Kidney epithelial cell (primary cell): ENCODE results near the gene JMJD7. TPM values are rescaled to one million over a fixed set of nuclear protein-coding genes. Genes with fewer than 3 reads are reported as not detected.

Source experiments
- DNase-seq: peaks from one replicate; pipeline ENCODE4 v3.0.0-alpha.2; 2010; ENCODE audit warnings: low read depth
- H3K27me3 ChIP-seq: 2 replicates; pipeline ENCODE4 v1.6.0; 2011; ENCODE audit warnings: low read length; ENCODE audit not compliant: control insufficient read depth, insufficient read depth
- H3K36me3 ChIP-seq: 2 replicates; pipeline ENCODE4 v1.5.1; 2011; ENCODE audit warnings: low read length; ENCODE audit not compliant: control insufficient read depth, insufficient read depth
- H3K4me3 ChIP-seq: 2 replicates; pipeline ENCODE4 v1.5.1; 2011; ENCODE audit warnings: low read depth, mild to moderate bottlenecking, control low read depth, low read length
- CTCF ChIP-seq: IDR thresholded peaks from 2 replicates; pipeline ENCODE4 v1.5.1; 2011; ENCODE audit warnings: mild to moderate bottlenecking, moderate library complexity, low read length, control low read depth, inconsistent platforms; ENCODE audit not compliant: insufficient read depth, poor library complexity, severe bottlenecking
- total RNA-seq: library from RNA; depleted of rRNA; stranded (reverse); fragments of >200 nt; gene quantifications from 2 replicates; pipeline ENCODE4 v1.2.3, GENCODE V29; 2015

JMJD7 gene
- total RNA-seq, 1 donor from 2014 or later, result 14.0 TPM

- Histone ChIP-seq H3K27me3 (peaks cover 15% of the 10 kb centered on the region), H3K36me3 (no peaks in the 10 kb centered on the region), H3K4me3 (no peak overlapping the region)
- DNase-seq, result no peak
- TF ChIP-seq CTCF, result no peak
Observed at GRCh38 chr15:41885321-41885720, 57.4 kb downstream of the JMJD7 start.

DNA sequence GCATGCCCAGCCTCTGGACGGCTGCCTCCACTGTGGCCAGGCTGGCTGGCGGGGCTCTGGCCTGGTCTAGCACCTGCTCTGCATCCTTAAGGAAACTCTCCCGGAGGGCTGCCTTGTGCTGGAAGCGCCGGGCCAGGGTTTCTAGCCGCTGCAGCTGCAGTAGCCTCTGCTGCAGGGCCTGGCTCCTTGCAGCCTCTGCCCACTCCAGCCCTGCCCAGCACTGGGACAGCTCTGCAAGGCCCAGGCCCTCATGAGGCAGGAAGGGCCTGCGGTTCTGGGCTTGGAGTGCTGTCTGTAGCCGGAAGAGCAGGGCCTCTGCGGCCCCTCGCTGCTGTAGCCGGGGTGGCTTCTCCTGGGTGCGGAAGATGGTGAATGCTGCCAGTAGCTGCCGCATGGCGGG is 57.9 kb downstream of the JMJD7 start:
- H3K4me3 ChIP-seq, result no peak overlapping the region
- no peak for DNase-seq
- H3K36me3 ChIP-seq, result no peaks in the 10 kb centered on the region
- peaks cover 10% of the 10 kb centered on the region for H3K27me3 ChIP-seq
- no peak for TF ChIP-seq CTCF

DNA sequence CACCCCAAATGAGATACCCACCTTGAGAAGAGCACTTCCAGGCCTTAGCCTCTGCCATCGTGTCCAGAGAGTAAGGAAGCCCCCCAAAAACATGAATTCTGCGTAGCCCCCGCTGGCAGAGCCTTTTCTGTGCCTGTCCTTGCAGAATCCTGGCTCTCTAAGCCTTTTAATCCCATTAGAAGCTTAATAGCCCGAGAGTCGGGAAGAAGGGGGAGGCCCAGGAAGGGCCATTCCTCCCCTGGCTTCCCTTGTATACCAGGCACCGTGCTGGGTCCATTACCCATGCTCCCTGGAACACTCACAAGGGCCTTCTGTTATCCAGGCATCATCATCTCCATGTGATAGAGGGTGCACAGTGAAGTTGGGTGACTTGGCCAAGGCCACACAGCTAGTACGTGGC is 58.8 kb downstream of the JMJD7 start:
- Histone ChIP-seq H3K36me3 (no peaks in the 10 kb centered on the region), H3K27me3 (peaks cover 2% of the 10 kb centered on the region), H3K4me3 (no peak overlapping the region)
- no peak for TF ChIP-seq CTCF
- no peak for DNase-seq

DNA sequence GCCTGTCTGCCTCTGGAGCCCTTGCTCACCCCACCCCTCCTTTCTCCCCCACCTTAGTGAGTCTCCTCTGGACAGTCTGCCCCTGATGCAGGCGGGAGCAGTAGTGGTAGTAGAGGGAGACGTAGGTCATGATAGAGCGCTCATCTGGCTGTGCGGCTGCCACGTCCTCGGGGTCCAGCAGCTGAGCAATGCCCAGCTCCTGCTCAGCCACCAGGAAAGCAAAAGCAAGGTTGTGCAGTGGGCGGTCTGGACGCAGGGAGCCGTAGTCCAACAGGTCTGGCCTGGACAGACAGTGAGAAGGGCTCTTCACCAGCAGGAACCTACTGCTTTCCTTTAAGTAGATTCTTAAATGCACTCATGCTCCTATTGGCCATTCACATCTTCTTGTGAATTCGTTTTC is 59.3 kb downstream of the JMJD7 start:
- no peak for DNase-seq
- no peak for TF ChIP-seq CTCF
- Histone ChIP-seq H3K36me3 (no peaks in the 10 kb centered on the region), H3K4me3 (no peak overlapping the region), H3K27me3 (peaks cover 2% of the 10 kb centered on the region)

Other genes starting within 250 kb of the JMJD7 start
- 39.6 and 43.1 TPM in 2 replicates for gene MGA, start 167.7 kb upstream of the JMJD7 start, total RNA-seq
- gene MAPKBP1, start 53.6 kb upstream of the JMJD7 start, total RNA-seq, result 11.9 and 16.5 TPM in 2 replicates
- 2.3 and 3.4 TPM in 2 replicates for gene PLA2G4B, start 10.8 kb downstream of the JMJD7 start, total RNA-seq
- 0.14 and 0.17 TPM in 2 replicates for gene SPTBN5, start 66.0 kb downstream of the JMJD7 start, total RNA-seq
- 30.1 and 33.7 TPM in 2 replicates for gene EHD4, start 144.5 kb downstream of the JMJD7 start, total RNA-seq
- gene PLA2G4E, start 192.9 kb downstream of the JMJD7 start, total RNA-seq, result not detected in 2 replicates